ES-I3 (cell line): ENCODE results near the gene CHST9.

ENCODE experiments used
- H3K36me3 ChIP-seq: 2 replicates; pipeline ENCODE4 v1.6.1; 2013; ENCODE audit warnings: mild to moderate bottlenecking, low read length, control low read depth, moderate library complexity; ENCODE audit not compliant: insufficient read depth
- H3K4me1 ChIP-seq: 2 replicates; pipeline ENCODE4 v1.6.1; 2013; ENCODE audit warnings: mild to moderate bottlenecking, control low read depth, low read length; ENCODE audit not compliant: insufficient read depth
- H3K9ac ChIP-seq: 2 replicates; pipeline ENCODE4 v1.6.1; 2013; ENCODE audit warnings: low read depth, mild to moderate bottlenecking, low read length, moderate library complexity
- H3K9me3 ChIP-seq: 2 replicates; pipeline ENCODE4 v1.6.1; 2013; ENCODE audit warnings: mild to moderate bottlenecking, low read length, moderate library complexity; ENCODE audit not compliant: control insufficient read depth, insufficient read depth

CHST9 gene

DNA sequence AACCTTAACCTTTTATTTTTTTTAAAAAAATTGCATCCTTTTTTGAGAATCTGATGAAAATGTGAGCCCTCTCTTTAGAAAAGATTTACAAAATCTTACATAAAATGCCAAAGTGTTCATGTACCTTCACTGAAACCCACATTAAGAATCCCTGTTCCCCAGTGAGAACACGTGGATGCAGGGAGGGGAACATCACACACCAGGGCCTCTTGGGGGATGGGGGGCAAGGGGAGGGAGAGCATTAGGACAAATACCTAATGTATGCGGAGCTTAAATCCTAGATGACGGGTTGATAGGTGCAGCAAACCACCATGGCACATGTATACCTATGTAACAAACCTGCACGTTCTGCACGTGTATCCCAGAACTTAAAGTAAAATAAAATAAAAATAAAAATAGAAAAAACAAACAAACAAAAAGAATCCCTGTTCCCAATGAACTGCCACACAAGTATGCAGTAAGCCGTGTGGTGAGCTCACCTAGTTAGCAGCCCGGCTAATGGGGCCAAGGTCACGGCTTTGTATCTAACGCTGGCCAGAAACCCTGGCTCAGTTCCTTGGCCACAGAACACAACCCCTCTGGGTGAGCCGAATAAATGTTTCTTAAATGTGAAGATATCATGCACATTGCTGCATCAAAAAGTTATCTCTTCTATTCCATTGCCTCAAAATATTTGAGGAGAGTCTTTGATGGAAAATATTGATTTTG, 41.4 kb downstream of the CHST9 start:
- Histone ChIP-seq H3K36me3 (no peaks in the 10 kb centered on the region), H3K9me3 (no peaks in the 10 kb centered on the region; the same call in 1 of the 2 replicates), H3K9ac (no peak overlapping the region), H3K4me1 (peaks cover 10% of the 10 kb centered on the region; the same call in 1 of the 2 replicates)

GRCh38 chr18:27142891-27143290, 42.2 kb downstream of the CHST9 start:
- no peak overlapping the region for H3K9ac ChIP-seq
- peaks cover 11% of the 10 kb centered on the region for H3K4me1 ChIP-seq
- H3K36me3 ChIP-seq: no peaks in the 10 kb centered on the region
- H3K9me3 ChIP-seq: no peaks in the 10 kb centered on the region; the same call in 1 of the 2 replicates

DNA sequence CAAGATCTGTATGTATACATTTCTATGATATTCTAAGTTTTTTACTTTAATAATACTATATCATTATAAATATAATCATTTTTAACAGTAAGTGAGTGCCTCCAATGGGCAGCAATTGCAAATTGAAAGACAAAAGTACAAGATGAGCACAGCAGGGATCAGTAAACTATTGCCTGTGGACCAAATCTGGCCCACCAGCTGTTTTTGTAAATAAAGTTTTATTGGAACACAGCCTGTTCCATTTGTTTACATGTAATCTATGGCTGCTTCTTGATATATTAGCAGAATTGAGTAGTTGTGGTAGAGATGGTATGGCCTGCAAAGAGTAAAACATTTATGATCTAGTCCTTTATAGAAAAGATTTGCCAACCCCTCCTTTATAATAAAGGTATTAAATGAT, 43.2 kb downstream of the CHST9 start:
- H3K36me3 ChIP-seq: no peaks in the 10 kb centered on the region; the same call in 1 of the 2 replicates
- H3K9ac ChIP-seq: no peak overlapping the region
- H3K4me1 ChIP-seq: peaks cover 15% of the 10 kb centered on the region
- H3K9me3 ChIP-seq: no peaks in the 10 kb centered on the region

DNA sequence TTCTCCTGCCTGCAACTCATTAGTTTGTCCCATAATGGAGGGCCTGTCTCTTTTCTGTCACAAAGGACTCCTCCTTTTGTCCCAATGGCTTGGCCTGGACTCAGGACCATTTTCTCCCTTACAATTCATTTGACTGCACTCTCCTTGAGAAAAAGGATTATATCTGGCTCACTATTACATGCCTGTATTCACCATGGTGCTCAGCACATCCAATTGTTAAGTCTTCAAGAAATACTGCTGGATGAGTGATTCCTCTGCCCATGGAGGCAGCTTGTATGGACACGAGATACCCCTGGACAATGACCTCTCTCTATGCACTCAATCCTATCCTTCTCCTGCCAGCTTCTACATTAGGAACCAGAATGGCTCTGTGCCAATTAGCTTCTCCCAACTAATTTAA, 47.0 kb downstream of the CHST9 start:
- H3K4me1 ChIP-seq: peaks cover 10% of the 10 kb centered on the region; the same call in 1 of the 2 replicates
- no peaks in the 10 kb centered on the region for H3K9me3 ChIP-seq
- H3K36me3 ChIP-seq: no peaks in the 10 kb centered on the region; the same call in 1 of the 2 replicates
- H3K9ac ChIP-seq: no peak overlapping the region

DNA sequence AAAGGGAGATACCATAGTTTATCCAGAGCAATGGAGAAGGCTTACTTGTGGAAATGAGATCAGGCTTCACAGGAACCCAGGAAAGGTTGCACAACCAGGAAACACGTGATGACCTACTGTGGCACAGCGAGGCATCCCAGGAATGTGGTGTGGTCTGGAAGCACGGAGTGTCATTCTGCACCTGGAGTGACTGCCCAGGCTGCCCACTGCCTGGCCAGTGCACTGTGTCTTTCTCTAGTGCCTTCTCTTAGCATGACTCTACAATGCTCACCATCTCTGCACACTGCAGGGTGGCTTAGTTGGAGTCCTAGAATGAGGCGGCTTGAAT, 48.9 kb downstream of the CHST9 start:
- no peaks in the 10 kb centered on the region for H3K9me3 ChIP-seq
- H3K9ac ChIP-seq: no peak overlapping the region
- no peaks in the 10 kb centered on the region; the same call in 1 of the 2 replicates for H3K36me3 ChIP-seq
- peaks cover 10% of the 10 kb centered on the region; the same call in 1 of the 2 replicates for H3K4me1 ChIP-seq

DNA sequence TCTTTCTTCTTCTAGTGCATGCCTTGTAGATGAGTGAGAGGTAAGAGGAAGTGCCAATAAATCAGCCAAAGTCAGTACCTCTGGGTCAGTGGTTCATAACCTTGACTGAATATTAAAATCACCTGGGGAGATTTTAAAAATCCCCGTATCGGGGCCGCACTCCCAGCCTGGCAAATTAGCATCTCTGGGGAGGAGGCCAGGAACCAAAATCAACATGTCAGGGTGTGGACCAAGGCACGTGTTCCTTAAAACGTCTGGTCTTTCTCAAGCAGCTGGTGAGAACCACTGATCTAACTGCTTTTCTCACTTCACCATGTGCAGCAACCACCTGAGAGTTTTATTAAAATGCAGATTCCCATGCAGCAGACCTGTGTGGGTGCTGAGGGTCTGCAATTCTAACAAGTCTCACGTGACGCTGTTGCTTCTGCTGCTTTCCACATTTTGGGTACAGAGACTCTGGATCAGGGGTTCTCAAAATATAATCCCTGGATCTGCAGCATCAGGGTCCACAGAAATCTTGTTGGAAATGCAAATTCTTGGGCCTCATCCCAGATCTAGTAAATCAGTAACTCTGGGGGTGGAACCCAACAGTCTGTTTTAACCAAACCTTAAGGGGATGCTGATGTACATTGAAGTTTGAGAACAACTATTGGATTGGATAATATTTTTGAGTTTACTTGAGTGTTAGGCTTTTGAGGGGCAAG, 49.5 kb downstream of the CHST9 start:
- peaks cover 10% of the 10 kb centered on the region; the same call in 1 of the 2 replicates for H3K4me1 ChIP-seq
- H3K9ac ChIP-seq: no peak overlapping the region
- no peaks in the 10 kb centered on the region; the same call in 1 of the 2 replicates for H3K36me3 ChIP-seq
- no peaks in the 10 kb centered on the region for H3K9me3 ChIP-seq

DNA sequence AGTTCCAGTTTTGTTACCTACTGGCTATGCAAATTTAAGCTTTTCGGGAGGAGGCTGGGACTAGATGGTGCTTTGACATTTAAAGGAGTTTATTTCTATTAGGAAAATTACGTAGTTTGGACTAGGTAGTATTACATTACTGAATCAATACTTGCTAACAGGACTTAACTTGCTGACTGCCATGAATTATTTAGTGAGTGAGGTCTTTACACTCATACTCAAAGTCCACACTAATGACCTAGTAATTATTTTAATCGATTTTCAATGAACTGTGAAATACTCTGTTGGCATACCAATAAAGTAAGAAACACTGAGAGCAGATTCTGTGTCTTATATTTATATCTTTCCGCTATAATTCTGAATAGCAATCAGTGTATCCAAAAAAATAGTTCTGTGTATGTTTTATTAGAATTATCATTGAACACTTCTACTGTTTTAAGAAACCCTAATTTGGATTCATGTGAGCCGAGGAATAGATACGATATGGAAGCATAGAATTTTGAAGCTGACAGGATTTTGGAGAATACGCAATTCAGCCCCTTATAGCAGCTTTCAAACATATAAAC, 55.0 kb downstream of the CHST9 start:
- Histone ChIP-seq H3K36me3 (no peaks in the 10 kb centered on the region), H3K9me3 (no peaks in the 10 kb centered on the region), H3K4me1 (peaks cover 6% of the 10 kb centered on the region; the same call in 1 of the 2 replicates), H3K9ac (no peak overlapping the region)

GRCh38 chr18:27124196-27124595, 60.9 kb downstream of the CHST9 start:
- Histone ChIP-seq H3K4me1 (peaks cover 19% of the 10 kb centered on the region), H3K9ac (no peak overlapping the region), H3K36me3 (no peaks in the 10 kb centered on the region), H3K9me3 (no peaks in the 10 kb centered on the region)

- no peaks in the 10 kb centered on the region for H3K9me3 ChIP-seq
- H3K36me3 ChIP-seq: no peaks in the 10 kb centered on the region
- H3K4me1 ChIP-seq: peaks cover 19% of the 10 kb centered on the region
- H3K9ac ChIP-seq: no peak overlapping the region
These were observed 64.0 kb downstream of the CHST9 start for GRCh38 chr18:27121108-27121507.

GRCh38 chr18:27120246-27120645, 64.9 kb downstream of the CHST9 start:
- no peak overlapping the region for H3K9ac ChIP-seq
- peaks cover 19% of the 10 kb centered on the region for H3K4me1 ChIP-seq
- no peaks in the 10 kb centered on the region for H3K36me3 ChIP-seq
- H3K9me3 ChIP-seq: no peaks in the 10 kb centered on the region

GRCh38 chr18:27118973-27119372, 66.1 kb downstream of the CHST9 start:
- H3K36me3 ChIP-seq: no peaks in the 10 kb centered on the region
- H3K9ac ChIP-seq: no peak overlapping the region
- H3K4me1 ChIP-seq: peaks cover 7% of the 10 kb centered on the region
- no peaks in the 10 kb centered on the region for H3K9me3 ChIP-seq

GRCh38 chr18:27114842-27115241, 70.3 kb downstream of the CHST9 start:
- Histone ChIP-seq H3K36me3 (no peaks in the 10 kb centered on the region), H3K9me3 (peaks cover 4% of the 10 kb centered on the region; the same call in 1 of the 2 replicates), H3K4me1 (no peaks in the 10 kb centered on the region), H3K9ac (no peak overlapping the region)

GRCh38 chr18:27113358-27113757, 71.8 kb downstream of the CHST9 start:
- Histone ChIP-seq H3K9ac (no peak overlapping the region), H3K4me1 (no peaks in the 10 kb centered on the region), H3K9me3 (peaks cover 4% of the 10 kb centered on the region; the same call in 1 of the 2 replicates), H3K36me3 (no peaks in the 10 kb centered on the region)

GRCh38 chr18:27110319-27110718, 74.8 kb downstream of the CHST9 start:
- Histone ChIP-seq H3K9me3 (peaks cover 4% of the 10 kb centered on the region; the same call in 1 of the 2 replicates), H3K36me3 (no peaks in the 10 kb centered on the region), H3K4me1 (no peaks in the 10 kb centered on the region), H3K9ac (no peak overlapping the region)

DNA sequence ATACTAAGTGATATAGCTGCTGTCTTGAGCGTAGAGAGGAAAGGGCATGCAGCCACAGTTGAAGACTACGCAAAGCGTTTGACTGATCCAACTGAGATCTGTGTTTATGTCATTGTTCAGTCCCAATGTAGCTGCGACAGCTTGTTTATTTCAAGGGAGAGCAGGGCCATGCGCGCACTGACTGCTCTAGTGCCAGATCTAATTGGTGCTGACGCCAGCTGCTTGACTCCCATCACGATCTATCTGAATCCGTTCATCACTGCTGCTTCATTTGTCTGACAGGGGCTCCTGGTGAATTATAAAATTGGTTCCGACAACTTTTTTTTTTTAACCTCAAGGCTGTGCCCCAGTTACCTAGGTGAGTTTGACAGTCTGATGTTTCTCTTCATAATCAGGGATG, 75.7 kb downstream of the CHST9 start:
- H3K4me1 ChIP-seq: no peaks in the 10 kb centered on the region
- H3K9me3 ChIP-seq: peaks cover 4% of the 10 kb centered on the region; the same call in 1 of the 2 replicates
- no peak overlapping the region for H3K9ac ChIP-seq
- no peaks in the 10 kb centered on the region for H3K36me3 ChIP-seq
